Spinal cord (tissue), 10 donors: Measurements from ENCODE around the gene GPHA2. TPM values are rescaled to one million over a fixed set of nuclear protein-coding genes. Genes with fewer than 3 reads are reported as not detected.

Source experiments
- DNase-seq, 6 donors: peaks; one replicate each; pipeline versions ENCODE4 v3.0.0 to v3.0.0-alpha.2; 2013 to 2015; ENCODE audit warnings: low spot score in 6 of 6, low read depth in 4 of 6
- H3K27ac ChIP-seq: one replicate; pipeline ENCODE4 v1.5.1; 2013; ENCODE audit warnings: low read depth, low read length, control low read depth
- H3K27me3 ChIP-seq: one replicate; pipeline ENCODE4 v1.6.1; 2013; ENCODE audit warnings: low read length; ENCODE audit not compliant: control insufficient read depth, insufficient read depth
- H3K36me3 ChIP-seq: one replicate; pipeline ENCODE4 v1.6.1; 2013; ENCODE audit warnings: low read length; ENCODE audit not compliant: control insufficient read depth, insufficient read depth
- H3K4me1 ChIP-seq: one replicate; pipeline ENCODE4 v1.6.1; 2013; ENCODE audit warnings: low read length; ENCODE audit not compliant: control insufficient read depth, insufficient read depth
- H3K4me3 ChIP-seq: one replicate; pipeline ENCODE4 v1.5.1; 2013; ENCODE audit warnings: low read depth, low read length, control low read depth
- H3K9me3 ChIP-seq: one replicate; pipeline ENCODE4 v1.6.1; 2013; ENCODE audit warnings: low read length; ENCODE audit not compliant: control insufficient read depth, insufficient read depth
- WGBS: methylation state at CpG from one replicate; pipeline ENCODE4 v1.1.5; 2013; ENCODE audit warnings: missing lambda C conversion rate; ENCODE audit not compliant: insufficient coverage; 5-methylcytosine and 5-hydroxymethylcytosine counted together
- polyA plus RNA-seq, 2 donors: library from polyadenylated mRNA; unstranded; fragments of 120-200 nt; gene quantifications; one replicate each; pipeline ENCODE4 v1.2.1, GENCODE V29; 2013; ENCODE audit not compliant: insufficient read length in 2 of 2
- total RNA-seq, 2 donors: library from RNA; depleted of rRNA in 1 of 2; stranded (reverse); fragments of 120-200 nt in 1 of 2; fragments of >200 nt in 1 of 2; gene quantifications; one replicate each; pipeline versions ENCODE4 v1.2.3 to v1.2.4, GENCODE V29; 2013 to 2014
- donor health status: healthy.

The GPHA2 gene
- total and polyA plus RNA-seq, 4 donors, result 0.59 to 3.5 (median 1.9) TPM; not detected in 1

- no peak overlapping the region for H3K27ac ChIP-seq
- H3K36me3 ChIP-seq, result peaks cover 63% of the 10 kb centered on the region
- H3K4me3 ChIP-seq, result no peak overlapping the region
- 94% methylated on average over 16 of the region's 17 CpGs for WGBS
- DNase-seq, result no peak
- no peaks in the 10 kb centered on the region for H3K27me3 ChIP-seq
- H3K9me3 ChIP-seq, result no peaks in the 10 kb centered on the region
- H3K4me1 ChIP-seq, result peaks cover 29% of the 10 kb centered on the region
Observed at GRCh38 chr11:64914123-64914522, 21.6 kb downstream of the GPHA2 start.

GRCh38 chr11:64913171-64913727 is 22.4 kb downstream of the GPHA2 start:
- peaks cover 72% of the 10 kb centered on the region for H3K36me3 ChIP-seq

GRCh38 chr11:64911689-64912088 is 24.0 kb downstream of the GPHA2 start:
- Histone ChIP-seq H3K4me1 (peaks cover 18% of the 10 kb centered on the region), H3K4me3 (no peak overlapping the region), H3K36me3 (peaks cover 86% of the 10 kb centered on the region), H3K27me3 (no peaks in the 10 kb centered on the region), H3K27ac (no peak overlapping the region), H3K9me3 (no peaks in the 10 kb centered on the region)
- DNase-seq, result no peak
- WGBS, result 95% methylated on average over 7 of the region's 9 CpGs

More at GRCh38 chr11:64913171-64913727, 22.4 kb downstream of the GPHA2 start:
- Histone ChIP-seq H3K27ac (no peak overlapping the region), H3K4me1 (peaks cover 23% of the 10 kb centered on the region), H3K9me3 (no peaks in the 10 kb centered on the region), H3K27me3 (no peaks in the 10 kb centered on the region), H3K4me3 (no peak overlapping the region)
- WGBS, result 89% methylated on average over 18 of the region's 18 CpGs
- no peak for DNase-seq

- Histone ChIP-seq H3K27me3 (no peaks in the 10 kb centered on the region), H3K9me3 (no peaks in the 10 kb centered on the region), H3K36me3 (peaks cover 92% of the 10 kb centered on the region), H3K27ac (no peak overlapping the region), H3K4me1 (peaks cover 13% of the 10 kb centered on the region), H3K4me3 (no peak overlapping the region)
- WGBS, result 89% methylated on average over 7 of the region's 7 CpGs
- DNase-seq, result no peak
Observed at GRCh38 chr11:64911142-64911541, 24.6 kb downstream of the GPHA2 start.

GRCh38 chr11:64910451-64911093 is 25.1 kb downstream of the GPHA2 start:
- no peak overlapping the region for H3K4me3 ChIP-seq
- no peak for DNase-seq
- no peak overlapping the region for H3K27ac ChIP-seq
- H3K9me3 ChIP-seq, result no peaks in the 10 kb centered on the region
- peaks cover 7% of the 10 kb centered on the region for H3K4me1 ChIP-seq
- H3K27me3 ChIP-seq, result no peaks in the 10 kb centered on the region
- 95% methylated on average over 27 of the region's 27 CpGs for WGBS
- peaks cover 97% of the 10 kb centered on the region for H3K36me3 ChIP-seq

GRCh38 chr11:64909653-64910343 is 25.9 kb downstream of the GPHA2 start:
- Histone ChIP-seq H3K9me3 (no peaks in the 10 kb centered on the region), H3K27me3 (no peaks in the 10 kb centered on the region), H3K36me3 (peaks cover 98% of the 10 kb centered on the region), H3K4me3 (no peak overlapping the region), H3K27ac (no peak overlapping the region), H3K4me1 (no peaks in the 10 kb centered on the region)
- DNase-seq, result no peak
- WGBS, result 88% methylated on average over 37 of the region's 39 CpGs

GRCh38 chr11:64908766-64909165 is 26.9 kb downstream of the GPHA2 start:
- no peak overlapping the region for H3K27ac ChIP-seq
- H3K9me3 ChIP-seq, result no peaks in the 10 kb centered on the region
- no peak overlapping the region for H3K4me3 ChIP-seq
- H3K36me3 ChIP-seq, result peaks cover 94% of the 10 kb centered on the region
- 93% methylated on average over 4 of the region's 11 CpGs for WGBS
- no peaks in the 10 kb centered on the region for H3K27me3 ChIP-seq
- DNase-seq, result no peak
- H3K4me1 ChIP-seq, result no peaks in the 10 kb centered on the region

GRCh38 chr11:64906314-64906635 is 29.4 kb downstream of the GPHA2 start:
- no peaks in the 10 kb centered on the region for H3K4me1 ChIP-seq
- H3K4me3 ChIP-seq, result no peak overlapping the region
- H3K36me3 ChIP-seq, result peaks cover 94% of the 10 kb centered on the region
- no peak overlapping the region for H3K27ac ChIP-seq
- WGBS, result 96% methylated on average over 11 of the region's 13 CpGs
- no peaks in the 10 kb centered on the region for H3K9me3 ChIP-seq
- H3K27me3 ChIP-seq, result no peaks in the 10 kb centered on the region
- no peak for DNase-seq

- no peak for DNase-seq
- peaks cover 94% of the 10 kb centered on the region for H3K36me3 ChIP-seq
- WGBS, result 96% methylated on average over 19 of the region's 25 CpGs
Observed at GRCh38 chr11:64905516-64906313, 30.0 kb downstream of the GPHA2 start.

More at GRCh38 chr11:64905516-64906313, 30.0 kb downstream of the GPHA2 start:
- H3K27me3 ChIP-seq, result no peaks in the 10 kb centered on the region
- no peaks in the 10 kb centered on the region for H3K4me1 ChIP-seq
- no peak overlapping the region for H3K27ac ChIP-seq
- H3K9me3 ChIP-seq, result no peaks in the 10 kb centered on the region
- no peak overlapping the region for H3K4me3 ChIP-seq
